SK-N-MC (cell line): ENCODE measurements around the gene RBMS3.
"Not testable (repeated sequence)": the region's sequence is repeated elsewhere in the genome, so short reads cannot be mapped to it uniquely, and the experiment has no call there.

ENCODE experiments used
- DNase-seq: peaks from one replicate; pipeline ENCODE4 v3.0.0-alpha.2; 2011; ENCODE audit warnings: low read depth, low spot score
- H3K27ac ChIP-seq: fragments of 200-600 bp; sonication (generic); 2 replicates; pipeline ENCODE4 v1.5.1; 2016; ENCODE audit warnings: mixed run types
- H3K36me3 ChIP-seq: fragments of 200-600 bp; sonication (generic); 2 replicates; pipeline ENCODE4 v1.6.1; 2017; ENCODE audit warnings: antibody characterized with exemption, low read length, mixed read lengths; ENCODE audit not compliant: insufficient read depth
- H3K4me3 ChIP-seq: fragments of 200-600 bp; sonication (generic); 2 replicates; pipeline ENCODE4 v1.5.1; 2016
- H3K9ac ChIP-seq: fragments of 200-600 bp; sonication (generic); 2 replicates; pipeline ENCODE4 v1.8.0; 2017; ENCODE audit warnings: mixed run types, mixed read lengths; ENCODE audit not compliant: insufficient read length
- H3K9me3 ChIP-seq: fragments of 200-600 bp; sonication (generic); 2 replicates; pipeline ENCODE4 v1.6.1; 2017; ENCODE audit warnings: low read depth, mild to moderate bottlenecking, antibody characterized with exemption, low read length, moderate library complexity, mixed read lengths
- EZH2 ChIP-seq: fragments of 200-600 bp; sonication (generic); IDR thresholded peaks from one replicate; pipeline ENCODE4 v1.6.1; 2017; ENCODE audit warnings: antibody characterized with exemption
- FOXP2 ChIP-seq: optimal IDR thresholded peaks from 2 replicates; pipeline ENCODE3; 2011; ENCODE audit warnings: mild to moderate bottlenecking, moderate library complexity; ENCODE audit not compliant: insufficient read depth; ENCODE audit errors: extremely low read length, control extremely low read depth
- POLR2AphosphoS5 ChIP-seq: IDR thresholded peaks from 2 replicates; pipeline ENCODE4 v1.6.1; 2012; ENCODE audit warnings: mild to moderate bottlenecking, low read depth, low read length, borderline replicate concordance

The RBMS3 gene

GRCh38 chr3:29463304-29463703 lies 182.4 kb downstream of the RBMS3 start:
- Histone ChIP-seq H3K36me3 (no peaks in the 10 kb centered on the region), H3K4me3 (no peak overlapping the region), H3K9me3 (no peaks in the 10 kb centered on the region), H3K9ac (no peak overlapping the region), H3K27ac (no peak overlapping the region)
- no peak for DNase-seq
- TF ChIP-seq POLR2AphosphoS5 (no peak), EZH2 (no peak), FOXP2 (no peak)

- H3K36me3 ChIP-seq = no peaks in the 10 kb centered on the region
- H3K9ac ChIP-seq = no peak overlapping the region
- DNase-seq = no peak
- H3K27ac ChIP-seq = no peak overlapping the region
- H3K9me3 ChIP-seq = no peaks in the 10 kb centered on the region
- H3K4me3 ChIP-seq = no peak overlapping the region
- TF ChIP-seq FOXP2 (no peak), EZH2 (no peak), POLR2AphosphoS5 (no peak)
These were observed 185.0 kb downstream of the RBMS3 start for GRCh38 chr3:29465836-29466235.

- Histone ChIP-seq H3K9ac (no peak overlapping the region), H3K4me3 (no peak overlapping the region), H3K36me3 (no peaks in the 10 kb centered on the region), H3K27ac (no peak overlapping the region), H3K9me3 (no peaks in the 10 kb centered on the region)
- no peak for DNase-seq
- TF ChIP-seq POLR2AphosphoS5 = no peak
- no peak for TF ChIP-seq EZH2
- TF ChIP-seq FOXP2 = no peak
These were observed 185.6 kb downstream of the RBMS3 start for GRCh38 chr3:29466442-29466841.

GRCh38 chr3:29468187-29468586 lies 187.3 kb downstream of the RBMS3 start:
- Histone ChIP-seq H3K27ac (no peak overlapping the region), H3K36me3 (no peaks in the 10 kb centered on the region), H3K9me3 (no peaks in the 10 kb centered on the region), H3K4me3 (no peak overlapping the region), H3K9ac (no peak overlapping the region)
- no peak for DNase-seq
- TF ChIP-seq POLR2AphosphoS5 = no peak
- TF ChIP-seq FOXP2 = no peak
- no peak for TF ChIP-seq EZH2

- not testable (repeated sequence) for DNase-seq, H3K27ac ChIP-seq, H3K36me3 ChIP-seq, H3K9ac ChIP-seq, H3K9me3 ChIP-seq, H3K4me3 ChIP-seq
These were observed 192.8 kb downstream of the RBMS3 start for GRCh38 chr3:29473481-29474170.

- H3K9ac ChIP-seq = no peak overlapping the region
- no peaks in the 10 kb centered on the region for H3K36me3 ChIP-seq
- H3K27ac ChIP-seq = no peak overlapping the region
- H3K9me3 ChIP-seq = no peaks in the 10 kb centered on the region
- no peak overlapping the region for H3K4me3 ChIP-seq
- no peak for DNase-seq
- no peak for TF ChIP-seq POLR2AphosphoS5
- no peak for TF ChIP-seq FOXP2
- no peak for TF ChIP-seq EZH2
These were observed 194.5 kb downstream of the RBMS3 start for GRCh38 chr3:29475305-29475840.

GRCh38 chr3:29475854-29476253 lies 195.0 kb downstream of the RBMS3 start:
- Histone ChIP-seq H3K4me3 (no peak overlapping the region), H3K9ac (no peak overlapping the region), H3K27ac (no peak overlapping the region), H3K36me3 (no peaks in the 10 kb centered on the region), H3K9me3 (no peaks in the 10 kb centered on the region)
- TF ChIP-seq EZH2 = no peak
- TF ChIP-seq POLR2AphosphoS5 = no peak
- no peak for TF ChIP-seq FOXP2
- DNase-seq = no peak

- H3K4me3 ChIP-seq = no peak overlapping the region
- H3K27ac ChIP-seq = no peak overlapping the region
- TF ChIP-seq EZH2 (no peak), POLR2AphosphoS5 (no peak), FOXP2 (no peak)
- H3K9me3 ChIP-seq = no peaks in the 10 kb centered on the region
- no peaks in the 10 kb centered on the region for H3K36me3 ChIP-seq
- DNase-seq = no peak
- no peak overlapping the region for H3K9ac ChIP-seq
These were observed 197.7 kb downstream of the RBMS3 start for GRCh38 chr3:29478611-29479010.

- Histone ChIP-seq H3K27ac (no peak overlapping the region), H3K36me3 (no peaks in the 10 kb centered on the region), H3K4me3 (no peak overlapping the region), H3K9ac (no peak overlapping the region), H3K9me3 (no peaks in the 10 kb centered on the region)
- DNase-seq = no peak
- TF ChIP-seq FOXP2 (no peak), EZH2 (no peak), POLR2AphosphoS5 (no peak)
These were observed 200.4 kb downstream of the RBMS3 start for GRCh38 chr3:29481249-29481648.
